Heart left ventricle (tissue), 16 donors: Measurements from ENCODE around the gene CGB2. TPM values are rescaled to one million over a fixed set of nuclear protein-coding genes. Genes with fewer than 3 reads are reported as not detected.

Source experiments
- ATAC-seq, 4 donors: fragments of 200-7000 bp; cut with Tn5 transposase; one replicate each; pipeline ENCODE4 v1.9.1; 2020 to 2022; ENCODE audit warnings: moderate library complexity in 4 of 4, mild to moderate bottlenecking in 3 of 4, moderate number of reproducible peaks in 1 of 4
- DNase-seq, 5 donors: peaks; one replicate each; pipeline ENCODE4 v3.0.0-alpha.2; 2020
- H3K27ac ChIP-seq, 12 donors: fragments of 200-600 bp; sonication (generic) in 4 of 12; one replicate each; pipeline versions ENCODE4 v1.5.0 to v1.8.0; 2016 to 2022; ENCODE audit warnings: mild to moderate bottlenecking in 2 of 12
- H3K27me3 ChIP-seq, 9 donors: fragments of 200-600 bp; sonication (generic) in 2 of 9; one replicate each; pipeline versions ENCODE4 v1.5.1 to v1.8.0; 2016 to 2022; ENCODE audit warnings: mild to moderate bottlenecking in 3 of 9
- H3K36me3 ChIP-seq, 9 donors: fragments of 200-600 bp; sonication (generic) in 2 of 9; one replicate each; pipeline versions ENCODE4 v1.5.0 to v1.8.0; 2018 to 2022; ENCODE audit warnings: mild to moderate bottlenecking in 2 of 9
- H3K4me1 ChIP-seq, 12 donors: fragments of 200-600 bp; sonication (generic) in 4 of 12; one replicate each; pipeline versions ENCODE4 v1.5.0 to v1.8.0; 2016 to 2022; ENCODE audit warnings: mild to moderate bottlenecking in 3 of 12
- H3K4me3 ChIP-seq, 12 donors: fragments of 200-600 bp; sonication (generic) in 4 of 12; one replicate each; pipeline versions ENCODE4 v1.5.0 to v1.8.0; 2017 to 2022; ENCODE audit warnings: mild to moderate bottlenecking in 9 of 12, moderate library complexity in 4 of 12
- H3K9me3 ChIP-seq, 12 donors: fragments of 200-600 bp; sonication (generic) in 4 of 12; one replicate each; pipeline versions ENCODE4 v1.5.0 to v1.8.0; 2016 to 2022; ENCODE audit warnings: mild to moderate bottlenecking in 1 of 12
- POLR2A ChIP-seq, 2 donors: fragments of 450-650 bp; IDR thresholded peaks; one replicate each; pipeline ENCODE4 v1.6.1; 2017; ENCODE audit warnings: antibody characterized with exemption in 2 of 2, mild to moderate bottlenecking in 2 of 2, moderate library complexity in 2 of 2
- WGBS, 4 donors: extraction: QIAGEN DNeasy Blood & Tissue Kit in 2 of 4; methylation state at CpG; one replicate each; pipeline versions ENCODE4 v1.1.5 to v1.1.7; 2013 to 2018; 5-methylcytosine and 5-hydroxymethylcytosine counted together
- intact Hi-C, 10 donors: fragments of 100-400 bp; cut with DNase I; formaldehyde crosslinking; loops; one replicate each; pipeline versions ENCODE4 v1.11.1 to v1.14.2; 2022
- polyA plus RNA-seq, 2 donors: library from polyadenylated mRNA; stranded (reverse); fragments of 200-250 nt; gene quantifications; one replicate each; pipeline ENCODE4 v1.2.3, GENCODE V29; 2013
- total RNA-seq, 9 donors: library from RNA; depleted of rRNA in 2 of 9; stranded (reverse); fragments of >200 nt in 2 of 9; fragmentation: NEBNext Ultra II Directional in 3 of 9; extraction: Animal tissue kit (Norgen Biotek cat#: 25700) in 3 of 9; gene quantifications; one replicate each; pipeline versions ENCODE4 v1.1.0 to v1.2.4, GENCODE V29; 2016 to 2023
- TF ChIP-seq, protein P1 (sequence below), 12 donors: fragments of 200-600 bp; sonication (generic) in 4 of 12; IDR thresholded peaks; one replicate each; pipeline versions ENCODE4 v1.5.0 to v1.8.0; 2018 to 2022; ENCODE audit warnings: antibody characterized with exemption in 12 of 12, mild to moderate bottlenecking in 5 of 12
- donor health status: ischemic (EF 13 %, LVEDD 7.1; RV severe dilation, severe dysfunction).
- donor health status: healthy with polysubstance abuse.
- donor health status: DM: no; HTN: yes; CAD: no.
- donor health status: DM: no; HTN: no; CAD: no.
- donor health status: ischemic (EF 25% LVEDD 6.9; RV normal size, moderate dysfunction).
- donor health status: ischemic (EF 25% LVEDD 5.7; RV mildly dilated, moderate dysfunction).
- donor health status: healthy.
- donor health status: DM: yes; HTN: yes; CAD: no.
- donor health status: ischemic (EF 35%, LVEDD 5.7; RV mildly dilated, moderate dysfunction).
- donor health status: nonischemic (EF 11% LVEDD 7.7; RV severe dilation, severe dysfunction).
- donor health status: DM: yes; HTN: yes; CAD: no.
- donor health status: PGD.
- donor health status: ischemic (EF 29% LVEDD 5.4; RV normal size, mild dysfunction).
- donor health status: nonischemic (EF 23%, LVEDD 6.1; RV moderate dilation, normal function).

Gene CGB2
- total and polyA plus RNA-seq, 11 donors: not detected

DNA sequence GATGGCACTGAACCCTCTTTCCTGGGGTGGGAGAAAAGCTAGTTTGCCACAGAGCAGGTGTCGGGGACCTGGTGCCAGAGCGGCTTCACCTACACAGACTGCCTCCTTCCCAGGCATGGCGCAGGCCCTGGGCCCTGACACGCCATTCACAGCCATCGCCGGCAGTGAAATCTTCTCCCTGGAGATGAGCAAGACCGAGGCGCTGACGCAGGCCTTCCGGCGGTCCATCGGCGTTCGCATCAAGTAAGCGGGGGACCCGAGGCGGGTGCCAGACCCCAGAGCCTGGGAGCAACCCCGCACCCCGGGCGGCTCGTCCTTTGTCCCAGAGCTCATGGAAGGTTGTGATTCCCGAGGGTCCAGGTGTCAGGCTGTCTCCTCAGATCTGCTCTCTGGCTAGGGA, 24.8 kb upstream of the CGB2 start:
- H3K4me3 ChIP-seq: no peak overlapping the region
- no peaks in the 10 kb centered on the region for H3K9me3 ChIP-seq
- peaks cover 0 to 93% (median 77%) of the 10 kb centered on the region in 9 donors for H3K36me3 ChIP-seq
- no peaks in the 10 kb centered on the region for H3K4me1 ChIP-seq
- WGBS, 4 donors: 95 to 98% (median 97%) methylated on average over 20 to 22 of the region's 22 CpGs
- DNase-seq (no peak), ATAC-seq (no peak)
- intact Hi-C loops: no loop called here
- H3K27me3 ChIP-seq: no peaks in the 10 kb centered on the region
- no peak overlapping the region for H3K27ac ChIP-seq
- TF ChIP-seq POLR2A (IDR thresholded peaks at IDR 0.05): no peak
- TF ChIP-seq, protein P1, sequence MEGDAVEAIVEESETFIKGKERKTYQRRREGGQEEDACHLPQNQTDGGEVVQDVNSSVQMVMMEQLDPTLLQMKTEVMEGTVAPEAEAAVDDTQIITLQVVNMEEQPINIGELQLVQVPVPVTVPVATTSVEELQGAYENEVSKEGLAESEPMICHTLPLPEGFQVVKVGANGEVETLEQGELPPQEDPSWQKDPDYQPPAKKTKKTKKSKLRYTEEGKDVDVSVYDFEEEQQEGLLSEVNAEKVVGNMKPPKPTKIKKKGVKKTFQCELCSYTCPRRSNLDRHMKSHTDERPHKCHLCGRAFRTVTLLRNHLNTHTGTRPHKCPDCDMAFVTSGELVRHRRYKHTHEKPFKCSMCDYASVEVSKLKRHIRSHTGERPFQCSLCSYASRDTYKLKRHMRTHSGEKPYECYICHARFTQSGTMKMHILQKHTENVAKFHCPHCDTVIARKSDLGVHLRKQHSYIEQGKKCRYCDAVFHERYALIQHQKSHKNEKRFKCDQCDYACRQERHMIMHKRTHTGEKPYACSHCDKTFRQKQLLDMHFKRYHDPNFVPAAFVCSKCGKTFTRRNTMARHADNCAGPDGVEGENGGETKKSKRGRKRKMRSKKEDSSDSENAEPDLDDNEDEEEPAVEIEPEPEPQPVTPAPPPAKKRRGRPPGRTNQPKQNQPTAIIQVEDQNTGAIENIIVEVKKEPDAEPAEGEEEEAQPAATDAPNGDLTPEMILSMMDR (IDR thresholded peaks at IDR 0.05): no peak

DNA sequence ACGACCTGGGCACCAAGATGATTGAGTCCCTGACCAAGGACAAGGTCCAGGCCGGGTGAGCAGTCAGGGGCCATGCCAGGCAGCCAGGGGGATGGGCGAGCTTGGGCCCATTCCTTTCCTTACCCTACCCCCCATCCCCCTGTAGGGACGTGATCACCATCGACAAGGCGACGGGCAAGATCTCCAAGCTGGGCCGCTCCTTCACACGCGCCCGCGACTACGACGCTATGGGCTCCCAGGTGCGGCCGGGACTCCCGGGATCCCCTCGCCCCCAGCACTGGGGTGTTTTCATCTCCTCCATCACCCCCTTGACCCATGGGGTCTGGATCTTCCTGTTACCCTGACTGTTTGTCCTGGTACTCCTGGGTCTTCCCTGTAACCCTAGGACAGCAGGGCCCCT, 21.9 kb upstream of the CGB2 start:
- DNase-seq (no peak), ATAC-seq (no peak)
- Histone ChIP-seq H3K4me3 (no peak overlapping the region), H3K27me3 (no peaks in the 10 kb centered on the region), H3K4me1 (no peaks in the 10 kb centered on the region), H3K36me3 (peaks cover 0 to 88% (median 72%) of the 10 kb centered on the region in 9 donors), H3K9me3 (no peaks in the 10 kb centered on the region), H3K27ac (no peak overlapping the region)
- intact Hi-C loops: no loop called here
- TF ChIP-seq, protein P1 (IDR thresholded peaks at IDR 0.05): no peak
- TF ChIP-seq POLR2A (IDR thresholded peaks at IDR 0.05): no peak
- 93 to 97% (median 95%) methylated on average over 13 to 18 of the region's 18 CpGs for WGBS, 4 donors

DNA sequence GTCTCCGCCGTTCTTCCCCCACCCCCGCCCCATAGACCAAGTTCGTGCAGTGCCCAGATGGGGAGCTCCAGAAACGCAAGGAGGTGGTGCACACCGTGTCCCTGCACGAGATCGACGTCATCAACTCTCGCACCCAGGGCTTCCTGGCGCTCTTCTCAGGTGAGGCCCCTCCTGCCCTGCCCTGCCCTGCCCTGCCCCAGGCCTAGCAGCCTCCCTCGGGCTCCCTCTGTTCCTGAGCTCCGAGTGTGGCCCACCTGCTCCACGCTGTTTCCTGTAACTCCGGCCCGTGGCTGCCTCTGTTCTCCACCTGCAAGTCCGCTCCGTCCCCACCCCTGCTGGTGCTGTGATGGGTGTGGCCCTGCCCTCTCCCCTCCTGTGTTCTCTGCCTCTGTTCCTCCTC, 21.2 kb upstream of the CGB2 start:
- Histone ChIP-seq H3K4me3 (no peak overlapping the region), H3K36me3 (peaks cover 0 to 88% (median 70%) of the 10 kb centered on the region in 9 donors), H3K27me3 (no peaks in the 10 kb centered on the region), H3K9me3 (no peaks in the 10 kb centered on the region), H3K27ac (no peak overlapping the region), H3K4me1 (no peaks in the 10 kb centered on the region)
- WGBS, 4 donors: 90 to 95% (median 92%) methylated on average over 15 to 18 of the region's 18 CpGs
- DNase-seq: no peak
- ATAC-seq: no peak
- no peak for TF ChIP-seq POLR2A (IDR thresholded peaks at IDR 0.05)
- TF ChIP-seq, protein P1 (IDR thresholded peaks at IDR 0.05): no peak
- intact Hi-C loops: no loop called here

DNA sequence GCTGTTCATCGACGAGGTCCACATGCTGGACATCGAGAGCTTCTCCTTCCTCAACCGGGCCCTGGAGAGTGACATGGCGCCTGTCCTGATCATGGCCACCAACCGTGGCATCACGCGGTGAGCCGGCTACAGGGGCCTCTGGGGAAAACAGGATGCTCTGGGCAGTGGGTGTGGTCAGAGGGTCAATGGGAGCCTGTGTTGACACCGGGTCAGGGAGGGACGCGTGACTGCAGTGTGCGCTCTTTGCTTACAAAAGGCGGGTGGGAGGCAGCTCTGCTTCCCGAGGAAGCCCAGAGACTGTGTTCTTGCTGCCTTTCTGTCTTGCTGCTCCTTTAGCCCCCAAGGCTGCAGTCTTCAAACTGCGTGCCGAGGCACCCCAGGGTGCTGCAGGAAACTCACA, 20.5 kb upstream of the CGB2 start:
- WGBS, 4 donors: 80 to 96% (median 89%) methylated on average over 13 to 17 of the region's 17 CpGs
- no peak for TF ChIP-seq POLR2A (IDR thresholded peaks at IDR 0.05)
- TF ChIP-seq, protein P1 (IDR thresholded peaks at IDR 0.05): no peak
- Histone ChIP-seq H3K4me1 (no peaks in the 10 kb centered on the region), H3K27me3 (no peaks in the 10 kb centered on the region), H3K4me3 (no peak overlapping the region), H3K9me3 (no peaks in the 10 kb centered on the region), H3K27ac (no peak overlapping the region), H3K36me3 (peaks cover 0 to 84% (median 65%) of the 10 kb centered on the region in 9 donors)
- intact Hi-C loops: no loop called here
- no peak for DNase-seq
- ATAC-seq: no peak
